ENCODE results near the gene EBNA1BP2. TPM values are rescaled to one million over a fixed set of nuclear protein-coding genes. Genes with fewer than 3 reads are reported as not detected.

Gene EBNA1BP2
- total RNA-seq, 1 experiment from 2014 or later = 109 TPM

DNA sequence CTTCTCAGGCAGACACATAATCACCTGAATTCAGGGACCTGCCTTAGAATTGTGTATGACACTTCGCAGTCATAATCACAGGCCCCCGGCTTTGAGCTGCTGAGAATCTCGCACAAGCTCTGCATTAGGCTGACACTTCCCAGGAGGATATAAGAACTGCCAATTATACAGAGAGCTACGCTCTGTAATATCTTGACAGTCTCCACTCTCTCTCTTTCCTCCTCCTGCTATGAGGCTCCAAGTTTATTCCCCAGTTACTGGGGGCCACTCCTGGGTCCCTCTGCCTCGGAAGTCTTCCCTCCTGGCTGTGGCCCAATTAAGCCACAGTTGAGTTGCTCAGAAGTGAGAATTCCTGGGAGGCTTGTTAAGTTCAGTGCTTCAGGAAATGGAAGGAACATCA lies 42.7 kb downstream of the EBNA1BP2 start:
- ChIA-PET CTCF (no interaction called here), POLR2A (no interaction called here)

DNA sequence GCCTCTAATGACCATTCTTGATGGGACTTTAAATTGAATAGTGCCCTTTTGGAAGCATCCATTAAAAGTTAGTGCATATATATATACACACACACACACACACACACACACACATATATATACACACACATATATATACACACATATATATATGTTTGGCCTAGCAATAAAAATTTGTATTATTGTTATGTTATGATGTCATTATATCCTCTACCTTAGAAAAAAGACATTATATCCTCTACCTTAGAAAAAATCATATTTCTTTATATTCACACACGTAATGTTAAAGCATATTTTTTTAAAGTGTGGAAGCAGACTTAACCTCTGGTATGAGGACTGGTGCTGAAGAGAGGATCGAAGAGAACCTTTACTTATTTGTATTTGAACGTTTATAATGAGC lies 43.3 kb downstream of the EBNA1BP2 start:
- CTCF ChIA-PET = no interaction called here
- intact Hi-C loops (cut with micrococcal nuclease) = no loop called here
- H3K4me2 ChIP-seq (ENCODE audit: low read length) = no peak overlapping the region

More for the DNA sequence above, 42.7 kb downstream of the EBNA1BP2 start:
- ATAC-seq = no peak
- no peak overlapping the region for H3K4me2 ChIP-seq (ENCODE audit: low read length)
- no TSS peak for BruUV-seq (replicated peaks)
- TF ChIP-seq RAD21 (IDR thresholded peaks at IDR 0.05; ENCODE audit: low read depth) = no peak
- TF ChIP-seq, protein P1, sequence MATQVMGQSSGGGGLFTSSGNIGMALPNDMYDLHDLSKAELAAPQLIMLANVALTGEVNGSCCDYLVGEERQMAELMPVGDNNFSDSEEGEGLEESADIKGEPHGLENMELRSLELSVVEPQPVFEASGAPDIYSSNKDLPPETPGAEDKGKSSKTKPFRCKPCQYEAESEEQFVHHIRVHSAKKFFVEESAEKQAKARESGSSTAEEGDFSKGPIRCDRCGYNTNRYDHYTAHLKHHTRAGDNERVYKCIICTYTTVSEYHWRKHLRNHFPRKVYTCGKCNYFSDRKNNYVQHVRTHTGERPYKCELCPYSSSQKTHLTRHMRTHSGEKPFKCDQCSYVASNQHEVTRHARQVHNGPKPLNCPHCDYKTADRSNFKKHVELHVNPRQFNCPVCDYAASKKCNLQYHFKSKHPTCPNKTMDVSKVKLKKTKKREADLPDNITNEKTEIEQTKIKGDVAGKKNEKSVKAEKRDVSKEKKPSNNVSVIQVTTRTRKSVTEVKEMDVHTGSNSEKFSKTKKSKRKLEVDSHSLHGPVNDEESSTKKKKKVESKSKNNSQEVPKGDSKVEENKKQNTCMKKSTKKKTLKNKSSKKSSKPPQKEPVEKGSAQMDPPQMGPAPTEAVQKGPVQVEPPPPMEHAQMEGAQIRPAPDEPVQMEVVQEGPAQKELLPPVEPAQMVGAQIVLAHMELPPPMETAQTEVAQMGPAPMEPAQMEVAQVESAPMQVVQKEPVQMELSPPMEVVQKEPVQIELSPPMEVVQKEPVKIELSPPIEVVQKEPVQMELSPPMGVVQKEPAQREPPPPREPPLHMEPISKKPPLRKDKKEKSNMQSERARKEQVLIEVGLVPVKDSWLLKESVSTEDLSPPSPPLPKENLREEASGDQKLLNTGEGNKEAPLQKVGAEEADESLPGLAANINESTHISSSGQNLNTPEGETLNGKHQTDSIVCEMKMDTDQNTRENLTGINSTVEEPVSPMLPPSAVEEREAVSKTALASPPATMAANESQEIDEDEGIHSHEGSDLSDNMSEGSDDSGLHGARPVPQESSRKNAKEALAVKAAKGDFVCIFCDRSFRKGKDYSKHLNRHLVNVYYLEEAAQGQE (IDR thresholded peaks at IDR 0.05; ENCODE audit: low read depth) = no peak
- TF ChIP-seq SIN3A (IDR thresholded peaks at IDR 0.05; ENCODE audit: low read depth) = no peak
- intact Hi-C loops (cut with micrococcal nuclease) = no loop called here
- no peak overlapping the region for H3K9ac ChIP-seq (ENCODE audit: low read length)
- DNase-seq (ENCODE audit: low read depth, low spot score) = no peak
- H3K4me3 ChIP-seq (replicated peaks in 1 of 2; ENCODE audit: low read depth in 1 of 2, low read length in 2 of 2) = no peak overlapping the region
- H3K79me2 ChIP-seq (ENCODE audit: insufficient read depth, low read length) = no peaks in the 10 kb centered on the region
- no peak overlapping the region for H2AFZ ChIP-seq (ENCODE audit: low read depth, low read length, poor library complexity, severe bottlenecking)
- no peaks in the 10 kb centered on the region for H3K36me3 ChIP-seq (ENCODE audit: control insufficient read depth in 1 of 2, insufficient read depth in 2 of 2, low read length in 2 of 2)
- no peaks in the 10 kb centered on the region for H3K4me1 ChIP-seq (ENCODE audit: control insufficient read depth in 1 of 2, insufficient read depth in 2 of 2, low read length in 2 of 2)
- H3K27me3 ChIP-seq (ENCODE audit: insufficient read depth, low read length) = no peaks in the 10 kb centered on the region
- no peak overlapping the region for H3K27ac ChIP-seq (ENCODE audit: low read depth, low read length)
- no peaks in the 10 kb centered on the region for H4K20me1 ChIP-seq (ENCODE audit: insufficient read depth)
- no peaks in the 10 kb centered on the region for H3K9me2 ChIP-seq (ENCODE audit: insufficient read depth)
- no peaks in the 10 kb centered on the region for H3K9me3 ChIP-seq (ENCODE audit: control insufficient read depth in 1 of 2, insufficient read depth in 1 of 2, low read depth in 1 of 2, low read length in 2 of 2)
- RAD21 ChIA-PET (ENCODE audit: low non-redundant PET in 1 of 2, low total read pairs in 2 of 2, uncharacterized antibody in 2 of 2, unreplicated experiment in 2 of 2) = no interaction called here

More for the DNA sequence above, 43.3 kb downstream of the EBNA1BP2 start:
- no peaks in the 10 kb centered on the region for H3K9me3 ChIP-seq (ENCODE audit: control insufficient read depth in 1 of 2, insufficient read depth in 1 of 2, low read depth in 1 of 2, low read length in 2 of 2)
- BruUV-seq (replicated peaks) = no TSS peak
- H3K9ac ChIP-seq (ENCODE audit: low read length) = no peak overlapping the region
- RAD21 ChIA-PET (ENCODE audit: low non-redundant PET in 1 of 2, low total read pairs in 2 of 2, uncharacterized antibody in 2 of 2, unreplicated experiment in 2 of 2) = no interaction called here
- DNase-seq (ENCODE audit: low read depth, low spot score) = no peak
- no peaks in the 10 kb centered on the region for H3K9me2 ChIP-seq (ENCODE audit: insufficient read depth)
- no peaks in the 10 kb centered on the region for H3K36me3 ChIP-seq (ENCODE audit: control insufficient read depth in 1 of 2, insufficient read depth in 2 of 2, low read length in 2 of 2)
- no peak overlapping the region for H2AFZ ChIP-seq (ENCODE audit: low read depth, low read length, poor library complexity, severe bottlenecking)
- no peak for TF ChIP-seq SRF (IDR thresholded peaks at IDR 0.05; ENCODE audit: low read depth)
- TF ChIP-seq, protein P2, sequence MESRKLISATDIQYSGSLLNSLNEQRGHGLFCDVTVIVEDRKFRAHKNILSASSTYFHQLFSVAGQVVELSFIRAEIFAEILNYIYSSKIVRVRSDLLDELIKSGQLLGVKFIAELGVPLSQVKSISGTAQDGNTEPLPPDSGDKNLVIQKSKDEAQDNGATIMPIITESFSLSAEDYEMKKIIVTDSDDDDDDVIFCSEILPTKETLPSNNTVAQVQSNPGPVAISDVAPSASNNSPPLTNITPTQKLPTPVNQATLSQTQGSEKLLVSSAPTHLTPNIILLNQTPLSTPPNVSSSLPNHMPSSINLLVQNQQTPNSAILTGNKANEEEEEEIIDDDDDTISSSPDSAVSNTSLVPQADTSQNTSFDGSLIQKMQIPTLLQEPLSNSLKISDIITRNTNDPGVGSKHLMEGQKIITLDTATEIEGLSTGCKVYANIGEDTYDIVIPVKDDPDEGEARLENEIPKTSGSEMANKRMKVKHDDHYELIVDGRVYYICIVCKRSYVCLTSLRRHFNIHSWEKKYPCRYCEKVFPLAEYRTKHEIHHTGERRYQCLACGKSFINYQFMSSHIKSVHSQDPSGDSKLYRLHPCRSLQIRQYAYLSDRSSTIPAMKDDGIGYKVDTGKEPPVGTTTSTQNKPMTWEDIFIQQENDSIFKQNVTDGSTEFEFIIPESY (IDR thresholded peaks at IDR 0.05; ENCODE audit: extremely low read depth, insufficient replicate concordance, low read length) = no peak
- TF ChIP-seq POLR2A (IDR thresholded peaks at IDR 0.05; ENCODE audit: borderline replicate concordance, extremely low read depth, insufficient read depth, insufficient read length) = no peak
- TF ChIP-seq CEBPB (IDR thresholded peaks at IDR 0.05; ENCODE audit: low read depth) = no peak
- TF ChIP-seq ELF1 (IDR thresholded peaks at IDR 0.05; ENCODE audit: borderline replicate concordance, low read depth) = no peak
- no peak for TF ChIP-seq SP1 (IDR thresholded peaks at IDR 0.05; ENCODE audit: low read depth)
- POLR2A ChIA-PET = no interaction called here
- H3K27me3 ChIP-seq (ENCODE audit: insufficient read depth, low read length) = no peaks in the 10 kb centered on the region
- no peak for ATAC-seq
- no peak overlapping the region for H3K27ac ChIP-seq (ENCODE audit: low read depth, low read length)
- H3K4me1 ChIP-seq (ENCODE audit: control insufficient read depth in 1 of 2, insufficient read depth in 2 of 2, low read length in 2 of 2) = no peaks in the 10 kb centered on the region
- no peaks in the 10 kb centered on the region for H4K20me1 ChIP-seq (ENCODE audit: insufficient read depth)
- H3K79me2 ChIP-seq (ENCODE audit: insufficient read depth, low read length) = no peaks in the 10 kb centered on the region
- no peak overlapping the region for H3K4me3 ChIP-seq (replicated peaks in 1 of 2; ENCODE audit: low read depth in 1 of 2, low read length in 2 of 2)
